ENCODE measurements around the gene DYNLT4. TPM values are rescaled to one million over a fixed set of nuclear protein-coding genes. Genes with fewer than 3 reads are reported as not detected.
"Not testable (repeated sequence)": the region's sequence is repeated elsewhere in the genome, so short reads cannot be mapped to it uniquely, and the experiment has no call there.

The DYNLT4 gene
- polyA plus RNA-seq, 10 donors = 0.29 to 0.65 (median 0.40) TPM; not detected in 4

GRCh38 chr1:44811234-44811633, 4.1 kb upstream of the DYNLT4 start:
- no peak for DNase-seq

DNA sequence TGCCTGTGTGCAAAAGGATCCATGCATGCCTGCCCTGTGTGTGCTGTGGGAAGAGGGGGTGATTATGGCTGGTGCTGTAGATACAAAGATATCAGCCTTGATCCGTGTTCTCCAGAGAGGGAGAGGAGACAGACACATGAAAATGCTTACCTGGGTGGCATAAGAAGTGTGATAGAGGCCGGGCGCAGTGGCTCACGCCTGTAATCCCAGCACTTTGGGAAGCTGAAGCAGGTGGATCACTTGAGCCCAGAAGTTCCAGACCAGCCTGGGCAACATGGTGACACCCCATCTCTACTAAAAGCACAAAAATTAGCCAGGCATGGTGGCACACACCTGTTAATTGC, 3.6 kb upstream of the DYNLT4 start:
- not testable (repeated sequence) for DNase-seq

- peak in 1 of 3 donors; percentile 31 for DNase-seq
Observed at GRCh38 chr1:44810101-44810761, 3.1 kb upstream of the DYNLT4 start.

DNA sequence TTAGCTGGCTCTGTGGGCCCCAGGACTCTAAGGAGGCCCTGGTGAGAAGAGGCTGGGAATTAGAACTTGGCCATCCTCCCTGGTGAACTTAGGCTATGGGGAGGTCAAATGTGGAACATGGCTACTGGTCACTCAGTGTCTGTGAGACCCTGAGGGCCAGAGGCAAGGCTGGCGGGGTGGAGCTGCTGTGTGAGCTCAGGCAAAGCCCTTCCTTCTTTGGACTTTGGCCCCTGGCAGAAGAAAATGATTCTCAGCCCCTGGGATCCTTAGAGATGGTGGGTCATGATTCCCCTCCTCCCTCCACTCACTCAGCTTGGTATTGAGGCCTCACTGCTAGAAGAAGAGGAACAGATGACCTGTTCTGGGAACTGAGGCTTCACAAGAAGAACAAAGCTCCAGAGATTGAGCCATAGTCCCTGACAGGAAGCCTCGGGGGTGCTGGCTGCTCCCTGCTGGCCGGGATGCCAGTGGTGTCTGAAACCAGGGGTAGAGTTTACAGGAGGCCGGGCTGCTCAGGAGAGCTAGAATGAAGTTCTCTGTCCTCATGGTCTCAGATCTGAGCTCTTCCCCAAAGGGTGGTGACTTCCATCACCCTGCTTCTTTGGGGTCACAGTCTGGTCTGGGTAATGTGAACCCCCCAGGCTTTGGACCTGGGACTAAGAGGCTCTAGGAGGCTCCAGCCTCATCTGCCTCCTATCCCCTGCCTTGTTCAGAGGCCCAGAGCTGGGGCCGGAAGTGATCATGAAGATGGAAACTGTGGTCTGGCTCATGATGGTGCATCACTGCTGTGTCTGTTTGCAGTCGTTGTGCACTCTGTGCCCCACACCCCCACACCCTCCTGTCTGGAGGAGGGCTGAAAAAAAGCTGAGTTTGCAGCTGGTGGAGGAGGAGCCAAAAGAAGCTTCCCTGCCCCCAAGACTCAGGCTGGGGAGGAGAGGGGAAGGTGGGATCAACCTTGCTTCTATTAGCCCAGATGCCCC, 2.1 kb upstream of the DYNLT4 start:
- peak in 2 of 3 donors; percentile 64 to 87 for DNase-seq

DNA sequence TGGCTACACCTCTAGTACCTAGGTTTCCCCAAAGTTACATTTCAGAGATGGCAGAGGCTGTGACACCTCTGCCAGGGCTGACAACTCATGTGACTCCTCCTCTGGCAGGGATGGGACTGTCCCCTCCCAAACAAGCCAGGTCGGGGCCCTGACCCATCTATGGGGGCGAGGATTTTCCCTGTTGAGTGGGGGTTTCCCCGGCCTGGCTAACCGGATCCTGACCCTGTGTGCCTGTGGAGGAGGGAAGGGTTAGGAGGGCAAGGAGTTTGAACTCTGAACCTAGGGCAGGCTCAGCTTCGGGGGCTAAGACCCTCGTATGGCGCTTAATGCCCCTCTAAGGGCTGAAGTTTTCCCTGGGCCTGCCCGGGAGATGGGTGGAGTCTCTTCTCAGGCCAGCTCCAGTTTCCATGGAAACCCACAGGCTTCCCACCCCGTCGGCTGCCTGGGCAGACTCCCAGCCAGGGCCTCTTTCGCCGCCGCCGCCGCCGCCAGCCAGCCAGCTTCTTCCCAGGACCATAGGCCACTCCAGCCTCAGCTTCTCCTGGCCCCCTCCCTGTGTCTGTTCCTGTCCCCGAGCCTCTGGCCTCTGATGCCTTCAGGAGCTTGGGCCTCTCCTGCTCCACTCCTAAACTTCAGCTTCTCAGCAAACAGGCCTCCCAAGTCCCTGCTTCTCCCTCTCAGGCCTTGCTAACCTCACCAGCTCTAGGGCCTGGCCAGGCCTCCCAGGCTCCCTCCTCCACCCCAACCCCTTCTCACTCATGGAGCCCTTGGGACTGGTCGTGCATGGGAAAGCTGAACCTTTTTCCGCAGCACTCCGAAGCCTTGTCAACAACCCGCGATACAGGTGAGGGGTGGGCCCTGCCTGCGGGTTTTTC, 1.1 kb upstream of the DYNLT4 start, which contains the start of gene BTBD19:
Gene BTBD19, plus strand, starts transcription at position 461 of the 875 bp plus-strand sequence. Its CDS starts 298 bp downstream, at position 759.
- DNase-seq = peak; percentile 86 to 97 (median 91)

DNA sequence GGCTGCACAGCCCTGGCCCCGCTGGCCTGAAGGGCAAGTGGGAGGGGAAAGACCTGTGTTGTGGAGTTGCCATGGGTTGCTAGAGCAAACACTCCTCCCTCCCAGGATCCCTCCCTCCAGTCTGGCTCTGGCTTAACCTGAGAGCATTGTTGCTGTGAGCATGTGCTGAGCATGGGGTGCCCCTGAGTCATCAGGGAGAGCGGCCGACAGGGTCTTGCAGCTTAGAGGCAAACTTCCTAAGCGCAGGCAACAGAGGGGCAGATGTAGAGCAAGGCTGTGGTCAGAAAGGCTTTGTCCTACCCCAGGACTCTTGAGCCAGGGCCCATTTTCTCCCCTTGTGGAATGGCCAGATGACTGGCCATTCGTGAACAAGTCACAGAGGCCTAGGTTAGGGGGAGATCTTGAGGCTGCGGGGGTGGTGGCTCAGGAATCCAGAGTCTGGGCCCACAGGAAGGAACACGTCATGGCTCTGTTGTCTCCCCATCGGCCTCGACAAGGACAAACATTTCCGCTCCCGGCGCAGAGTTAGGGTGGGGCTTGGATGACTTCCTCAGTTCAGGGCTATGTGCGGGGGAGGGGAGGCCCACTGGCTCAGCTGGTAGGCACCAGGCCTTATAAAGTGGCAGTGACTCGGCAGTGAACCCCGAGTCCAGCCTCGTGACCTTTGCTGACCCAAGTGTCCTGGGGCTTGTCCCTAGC, 362 bp upstream of the DYNLT4 start:
- DNase-seq = peak; percentile 95 to 98 (median 97)

DNA sequence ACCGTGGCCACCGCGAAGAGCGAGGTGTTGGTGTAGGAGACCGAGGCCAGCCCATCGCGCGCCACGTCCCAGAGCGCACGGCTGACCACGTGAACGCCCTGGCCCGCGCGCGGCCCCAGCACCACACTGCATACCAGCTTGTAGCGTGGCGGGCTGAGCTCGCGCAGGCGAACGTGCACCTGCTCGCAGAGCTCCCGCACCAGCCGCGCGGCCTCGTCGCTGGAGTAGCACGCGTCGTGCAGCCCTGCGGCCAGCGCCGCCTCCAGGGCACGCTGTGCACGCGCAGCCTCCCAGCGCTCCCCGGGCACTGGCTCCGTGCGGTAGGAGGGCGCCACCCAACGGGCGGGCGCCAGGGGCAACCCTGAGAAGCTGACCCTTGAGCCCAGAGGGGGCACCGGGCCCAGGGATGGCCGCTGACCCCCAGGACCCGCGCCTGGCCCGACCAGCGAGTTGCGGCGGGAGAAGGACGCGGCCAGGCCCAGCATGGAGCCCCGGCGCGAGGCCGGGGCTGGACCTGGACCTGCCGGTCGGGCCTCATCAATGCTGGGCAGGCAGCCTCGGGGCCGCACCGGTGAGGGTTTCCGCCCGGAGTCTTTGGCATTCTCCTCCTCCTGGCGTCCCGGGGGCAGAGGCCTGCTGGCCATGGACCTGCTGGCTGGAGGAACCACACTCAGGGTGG, 987 bp downstream of the DYNLT4 start:
- DNase-seq = peak in 1 of 3 donors; percentile 8

DNA sequence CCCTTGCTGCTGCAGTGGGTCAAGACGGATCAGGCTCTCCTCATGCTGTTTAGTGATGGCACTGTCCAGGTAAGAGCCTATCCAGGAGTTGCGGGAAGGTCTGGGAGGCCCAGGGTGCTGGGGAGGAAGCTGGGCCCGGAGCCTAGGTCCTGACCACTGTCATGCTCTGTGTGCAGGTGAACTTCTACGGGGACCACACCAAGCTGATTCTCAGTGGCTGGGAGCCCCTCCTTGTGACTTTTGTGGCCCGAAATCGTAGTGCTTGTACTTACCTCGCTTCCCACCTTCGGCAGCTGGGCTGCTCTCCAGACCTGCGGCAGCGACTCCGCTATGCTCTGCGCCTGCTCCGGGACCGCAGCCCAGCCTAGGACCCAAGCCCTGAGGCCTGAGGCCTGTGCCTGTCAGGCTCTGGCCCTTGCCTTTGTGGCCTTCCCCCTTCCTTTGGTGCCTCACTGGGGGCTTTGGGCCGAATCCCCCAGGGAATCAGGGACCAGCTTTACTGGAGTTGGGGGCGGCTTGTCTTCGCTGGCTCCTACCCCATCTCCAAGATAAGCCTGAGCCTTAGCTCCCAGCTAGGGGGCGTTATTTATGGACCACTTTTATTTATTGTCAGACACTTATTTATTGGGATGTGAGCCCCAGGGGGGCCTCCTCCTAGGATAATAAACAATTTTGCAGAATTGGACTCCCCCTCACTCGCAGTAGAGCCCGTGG, 1.7 kb downstream of the DYNLT4 start:
- peak in 1 of 3 donors; percentile 20 for DNase-seq

DNA sequence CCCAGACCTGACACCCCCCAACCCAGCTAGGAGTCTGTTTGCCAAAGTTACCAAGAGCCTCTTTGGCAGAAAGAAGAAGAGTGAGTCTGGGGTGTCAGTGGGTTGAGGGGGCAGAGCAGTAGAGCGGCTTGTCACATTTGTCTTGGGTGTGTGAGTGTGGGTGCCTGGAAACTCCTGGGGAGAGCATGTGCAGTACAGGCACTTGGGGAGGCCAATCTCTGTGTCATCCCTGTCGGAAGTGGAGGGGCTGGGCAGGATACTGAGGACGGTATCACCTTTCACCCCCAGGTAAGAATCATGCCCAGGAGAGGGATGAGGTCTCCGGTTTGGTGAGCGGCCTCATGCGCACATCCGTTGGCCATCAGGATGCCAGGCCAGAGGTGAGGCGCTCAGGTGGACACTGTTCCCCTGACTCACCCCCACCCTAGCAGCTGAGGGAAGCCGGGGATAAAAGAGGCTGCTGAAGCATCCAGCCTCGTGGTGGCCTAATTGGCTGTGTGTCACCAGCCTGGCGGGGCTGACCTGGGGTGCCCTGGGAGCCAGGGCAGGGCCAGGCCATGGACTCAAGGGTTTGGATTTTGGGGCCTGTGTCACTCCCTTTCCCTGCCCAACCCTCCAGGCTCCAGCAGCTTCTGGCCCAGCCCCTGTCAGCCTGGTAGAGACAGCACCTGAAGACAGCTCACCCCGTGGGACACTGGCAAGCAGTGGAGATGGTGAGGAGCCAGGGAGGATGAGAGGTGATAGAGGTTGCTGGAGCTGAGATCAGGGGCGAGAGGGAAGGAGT, 3.6 kb downstream of the DYNLT4 start:
- no peak for DNase-seq

- no peak for DNase-seq
Observed at GRCh38 chr1:44803062-44803311, 4.2 kb downstream of the DYNLT4 start.

GRCh38 chr1:44802306-44803061, 4.7 kb downstream of the DYNLT4 start:
- peak in 1 of 3 donors; percentile 62 for DNase-seq

GRCh38 chr1:44801491-44802305, 5.5 kb downstream of the DYNLT4 start:
- DNase-seq = peak in 1 of 3 donors; percentile 45

GRCh38 chr1:44799770-44800584, 7.2 kb downstream of the DYNLT4 start, which contains the start of gene PLK3:
Gene PLK3 (plus strand): TSS chr1:44800377. CDS start chr1:44800464, 87 bp downstream.
- DNase-seq = peak; percentile 98 to 99 (median 98)

DNA sequence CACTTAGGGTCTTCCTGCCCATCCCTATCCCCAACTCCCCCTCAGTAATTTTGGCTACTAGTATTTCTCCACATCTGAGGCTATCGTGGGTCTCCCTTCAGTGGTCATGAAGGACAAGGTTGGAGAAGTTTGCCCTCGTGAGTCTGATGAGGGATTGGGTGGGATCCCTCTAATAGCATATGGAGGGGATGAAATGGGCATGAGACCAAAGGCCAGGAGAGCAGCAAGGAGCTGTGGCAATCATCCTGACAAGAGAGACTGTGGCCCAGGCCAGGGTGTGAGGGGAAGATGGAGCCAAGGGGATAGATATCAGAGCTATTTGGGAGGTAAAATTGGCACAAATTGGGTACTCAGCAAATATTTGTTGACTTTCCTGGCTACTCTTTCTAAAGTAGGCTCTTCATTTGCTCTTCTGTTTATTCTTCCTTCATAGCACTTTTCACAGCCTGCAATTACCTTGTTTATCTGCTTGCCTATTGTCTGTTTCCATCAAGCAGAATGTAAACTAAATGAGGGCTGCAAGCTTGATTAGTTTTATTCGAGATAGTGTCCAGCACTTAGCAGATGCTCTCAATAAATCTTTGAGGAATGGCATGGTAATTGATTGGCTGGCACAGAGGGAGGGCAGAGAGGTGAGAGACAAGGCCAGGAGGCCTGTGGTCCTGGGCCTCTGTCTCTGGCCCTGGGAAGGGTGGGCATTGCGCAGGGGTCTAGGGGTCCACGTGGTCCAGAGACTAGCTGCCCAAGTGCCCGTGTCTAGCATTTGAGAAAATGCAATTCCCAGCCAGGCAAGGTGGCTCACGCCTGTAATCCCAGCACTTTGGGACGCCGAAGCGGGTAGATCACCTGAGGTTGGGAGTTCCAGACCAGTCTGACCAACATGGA, 8.4 kb downstream of the DYNLT4 start:
- DNase-seq = no peak

DNA sequence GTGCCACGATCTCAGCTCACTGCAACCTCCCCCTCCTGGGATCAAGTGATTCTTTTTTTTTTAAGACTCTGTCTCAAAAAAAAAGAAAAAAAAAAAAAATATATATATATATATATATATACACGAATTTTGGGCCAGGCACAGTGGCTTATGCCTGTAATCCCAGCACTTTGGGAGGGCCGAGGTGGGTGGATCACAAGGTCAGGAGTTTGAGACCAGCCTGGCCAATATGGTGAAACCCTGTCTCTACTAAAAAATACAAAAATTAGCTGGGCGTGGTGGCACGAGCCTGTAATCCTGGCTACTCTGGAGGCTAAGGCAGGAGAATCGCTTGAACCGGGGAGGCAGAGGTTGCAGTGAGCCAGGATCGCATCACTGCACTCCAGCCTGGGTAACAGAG, 9.3 kb downstream of the DYNLT4 start:
- not testable (repeated sequence) for DNase-seq

All from muscle of back (tissue), 11 donors.